GM18499 (cell line): ENCODE results near the gene PCDHA3.
"Not testable (repeated sequence)": the region's sequence is repeated elsewhere in the genome, so short reads cannot be mapped to it uniquely, and the experiment has no call there.

Experiments
- ATAC-seq: cut with Tn5 transposase; IDR thresholded peaks from one replicate; pipeline ENCODE4 v1.9.1; 2021; ENCODE audit warnings: moderate number of reproducible peaks; ENCODE audit not compliant: insufficient read depth, unreplicated experiment

Gene PCDHA3

GRCh38 chr5:140800816-140801493 is at the start of gene PCDHA3:
Gene PCDHA3 (plus strand): TSS chr5:140801057.
- no peak for ATAC-seq

- ATAC-seq: no peak
Observed at GRCh38 chr5:140753561-140753960, 47.3 kb upstream of the PCDHA3 start.

DNA sequence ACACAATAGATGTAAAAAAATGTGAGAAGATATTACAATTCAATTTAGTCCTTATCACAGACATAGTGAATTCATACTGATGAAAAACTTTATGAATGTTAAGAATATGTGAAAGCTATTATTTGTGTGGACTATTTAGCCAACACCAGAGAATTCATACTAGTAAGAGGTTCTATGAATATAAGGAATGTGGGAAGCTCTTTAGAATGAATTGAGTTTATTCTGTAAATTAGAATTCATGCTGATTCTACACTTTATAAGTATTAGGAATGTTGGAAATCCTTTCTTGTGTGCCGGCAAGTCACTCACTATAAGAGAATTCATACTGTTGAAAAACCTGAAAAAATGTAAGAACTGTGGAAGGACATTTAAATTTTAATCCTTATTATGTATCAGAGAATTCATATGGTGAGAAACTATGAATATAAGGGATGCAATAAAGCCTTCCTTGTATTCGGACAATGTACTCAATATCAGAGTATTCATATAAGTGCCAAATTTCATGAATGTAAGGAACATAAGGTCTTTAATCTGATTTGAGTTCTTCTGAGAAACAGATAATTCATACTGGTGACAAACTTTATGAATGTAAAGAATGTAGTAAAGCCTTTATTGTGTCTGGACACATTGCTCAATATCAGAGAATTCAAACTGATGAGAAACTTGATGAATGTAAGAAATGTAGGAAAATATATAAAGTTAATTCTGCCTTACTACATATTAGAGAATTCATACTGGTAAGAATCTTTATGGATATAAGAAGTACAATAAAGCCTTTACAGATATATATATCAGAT is 36.5 kb upstream of the PCDHA3 start:
- no peak for ATAC-seq

GRCh38 chr5:140767444-140767843 is 33.4 kb upstream of the PCDHA3 start:
- ATAC-seq: no peak

- no peak for ATAC-seq
Observed at GRCh38 chr5:140780512-140780911, 20.3 kb upstream of the PCDHA3 start.

DNA sequence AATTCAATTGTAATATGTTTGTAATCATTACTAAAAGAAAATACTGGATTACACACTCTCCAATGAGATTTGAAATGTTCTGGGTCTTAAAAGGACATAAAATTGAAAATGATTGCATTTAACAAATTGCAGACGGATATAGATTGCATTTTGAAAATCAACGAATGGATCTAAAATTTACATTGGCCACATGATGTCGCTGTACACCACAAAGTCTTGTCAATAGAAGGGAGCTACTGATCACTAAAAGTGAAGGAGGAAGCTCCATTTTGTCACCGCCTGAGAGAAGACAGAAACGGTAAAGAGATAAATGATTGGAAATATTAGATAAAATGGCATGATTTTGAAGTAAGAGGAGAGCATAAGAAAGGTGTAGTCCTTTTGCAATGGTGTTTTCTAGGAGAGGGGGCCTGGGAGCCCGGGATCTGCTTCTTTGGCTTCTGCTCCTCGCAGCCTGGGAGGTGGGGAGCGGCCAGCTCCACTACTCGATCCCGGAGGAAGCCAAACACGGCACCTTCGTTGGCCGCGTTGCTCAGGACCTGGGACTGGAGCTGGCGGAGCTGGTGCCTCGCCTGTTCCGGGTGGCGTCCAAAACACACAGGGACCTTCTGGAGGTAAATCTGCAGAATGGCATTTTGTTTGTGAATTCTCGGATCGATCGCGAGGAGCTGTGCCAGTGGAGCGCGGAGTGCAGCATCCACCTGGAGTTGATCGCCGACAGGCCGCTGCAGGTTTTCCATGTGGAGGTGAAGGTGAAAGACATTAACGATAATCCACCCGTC is 14.8 kb upstream of the PCDHA3 start, which contains the start of gene PCDHA1:
TSS of gene PCDHA1 (plus strand) at position 236 of the 782 bp plus-strand sequence.
- no peak for ATAC-seq

DNA sequence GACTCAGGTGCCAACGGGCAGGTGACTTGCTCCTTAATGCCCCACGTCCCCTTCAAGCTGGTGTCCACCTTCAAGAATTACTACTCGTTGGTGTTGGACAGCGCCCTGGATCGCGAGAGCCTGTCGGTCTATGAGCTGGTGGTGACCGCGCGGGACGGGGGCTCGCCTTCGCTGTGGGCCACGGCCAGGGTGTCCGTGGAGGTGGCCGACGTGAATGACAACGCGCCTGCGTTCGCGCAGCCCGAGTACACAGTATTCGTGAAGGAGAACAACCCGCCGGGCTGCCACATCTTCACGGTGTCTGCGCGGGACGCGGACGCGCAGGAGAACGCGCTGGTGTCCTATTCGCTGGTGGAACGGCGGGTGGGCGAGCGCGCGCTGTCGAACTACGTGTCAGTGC is 13.4 kb upstream of the PCDHA3 start:
- ATAC-seq: not testable (repeated sequence)

GRCh38 chr5:140787849-140788504 is 12.9 kb upstream of the PCDHA3 start:
- not testable (repeated sequence) for ATAC-seq

DNA sequence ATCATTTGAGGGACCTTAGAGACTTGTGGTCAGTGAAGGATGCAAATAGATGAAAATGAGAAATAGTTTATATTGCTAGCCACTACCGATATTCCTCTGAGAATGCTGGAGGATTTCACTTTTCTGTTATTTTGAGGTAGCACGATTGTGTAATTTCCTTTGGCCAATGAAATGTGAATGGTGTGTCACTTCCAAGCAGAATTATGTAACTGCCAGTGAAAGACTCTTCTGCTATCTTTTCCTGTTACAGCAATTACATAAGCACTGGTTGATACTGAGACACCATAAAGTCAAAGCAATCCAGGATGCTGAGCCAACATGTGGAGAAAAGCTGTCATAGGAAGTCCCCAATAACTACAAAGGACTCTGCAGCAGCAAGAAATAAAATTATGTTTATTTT is 9.8 kb upstream of the PCDHA3 start:
- ATAC-seq: no peak

GRCh38 chr5:140794595-140795258 is 6.1 kb upstream of the PCDHA3 start, which contains the start of gene PCDHA2:
Gene PCDHA2 (plus strand): TSS chr5:140794852.
- ATAC-seq: no peak

DNA sequence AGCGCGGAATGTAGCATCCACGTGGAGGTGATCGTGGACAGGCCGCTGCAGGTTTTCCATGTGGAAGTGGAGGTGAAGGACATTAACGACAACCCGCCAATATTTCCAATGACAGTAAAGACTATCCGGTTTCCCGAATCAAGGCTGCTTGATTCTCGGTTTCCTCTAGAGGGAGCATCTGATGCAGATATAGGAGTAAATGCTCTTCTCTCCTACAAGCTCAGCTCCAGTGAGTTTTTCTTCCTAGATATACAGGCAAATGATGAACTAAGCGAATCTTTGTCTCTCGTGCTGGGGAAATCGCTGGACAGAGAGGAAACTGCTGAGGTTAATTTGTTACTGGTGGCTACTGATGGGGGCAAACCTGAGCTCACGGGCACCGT is 5.6 kb upstream of the PCDHA3 start:
- no peak for ATAC-seq

GRCh38 chr5:140796072-140796717 is 4.7 kb upstream of the PCDHA3 start:
- ATAC-seq: not testable (repeated sequence)

DNA sequence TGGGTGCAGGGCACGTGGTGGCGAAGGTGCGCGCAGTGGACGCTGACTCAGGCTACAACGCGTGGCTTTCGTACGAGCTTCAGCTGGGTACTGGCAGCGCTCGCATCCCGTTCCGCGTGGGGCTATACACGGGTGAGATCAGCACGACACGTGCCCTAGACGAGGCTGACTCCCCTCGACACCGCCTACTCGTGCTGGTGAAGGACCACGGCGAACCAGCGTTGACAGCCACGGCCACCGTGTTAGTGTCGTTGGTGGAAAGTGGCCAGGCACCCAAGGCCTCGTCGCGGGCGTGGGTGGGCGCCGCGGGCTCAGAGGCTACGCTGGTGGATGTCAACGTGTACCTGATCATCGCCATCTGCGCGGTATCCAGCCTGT is 4.2 kb upstream of the PCDHA3 start:
- no peak for ATAC-seq

DNA sequence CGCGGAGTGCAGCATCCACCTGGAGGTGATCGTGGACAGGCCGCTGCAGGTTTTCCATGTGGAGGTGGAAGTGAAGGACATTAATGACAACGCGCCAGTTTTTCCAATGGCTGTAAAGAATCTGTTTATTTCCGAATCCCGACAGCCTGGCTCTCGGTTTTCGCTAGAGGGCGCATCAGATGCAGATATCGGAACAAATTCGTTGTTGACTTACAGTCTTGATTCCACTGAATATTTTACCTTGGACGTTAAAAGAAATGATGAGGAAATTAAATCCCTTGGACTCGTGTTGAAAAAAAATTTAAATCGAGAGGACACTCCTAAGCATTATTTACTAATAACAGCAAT is 611 bp downstream of the PCDHA3 start:
- ATAC-seq: no peak

DNA sequence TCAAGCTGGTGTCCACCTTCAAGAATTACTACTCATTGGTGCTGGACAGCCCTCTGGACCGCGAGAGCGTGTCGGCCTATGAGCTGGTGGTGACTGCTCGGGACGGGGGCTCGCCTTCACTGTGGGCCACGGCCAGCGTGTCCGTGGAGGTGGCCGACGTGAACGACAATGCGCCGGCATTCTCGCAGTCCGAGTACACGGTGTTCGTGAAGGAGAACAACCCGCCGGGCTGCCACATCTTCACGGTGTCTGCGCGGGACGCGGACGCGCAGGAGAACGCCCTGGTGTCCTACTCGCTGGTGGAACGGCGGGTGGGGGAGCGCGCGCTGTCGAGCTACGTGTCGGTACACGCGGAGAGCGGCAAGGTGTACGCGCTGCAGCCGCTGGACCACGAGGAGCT is 1.5 kb downstream of the PCDHA3 start:
- ATAC-seq: not testable (repeated sequence)

- no peak for ATAC-seq
Observed at GRCh38 chr5:140802781-140803271, 2.0 kb downstream of the PCDHA3 start.

GRCh38 chr5:140806834-140807775 is 6.2 kb downstream of the PCDHA3 start, which contains the start of gene PCDHA4:
Gene PCDHA4 (plus strand): TSS chr5:140807068.
- ATAC-seq: no peak

- not testable (repeated sequence) for ATAC-seq
Observed at GRCh38 chr5:140808241-140808888, 7.5 kb downstream of the PCDHA3 start.
